Stimulated activated naive CD8-positive, alpha-beta T cell treated with anti-CD3 and anti-CD28 coated beads, Interleukin-15, amount 100 ng/mL, for 72 hours (primary cell): Measurements from ENCODE around the gene FAM3B.

Experiments used
- ATAC-seq: fragments of 150-1000 bp; cut with Tn5 transposase; 2 replicates; pipeline ENCODE4 v1.10.0; 2021; ENCODE audit warnings: mild to moderate bottlenecking, moderate library complexity
- DNase-seq, 2 donors: peaks; one replicate each; pipeline ENCODE4 v3.0.0; 2021 to 2022
- H3K27ac Mint-ChIP-seq, 2 donors: one replicate each; pipeline ENCODE4 v1.8.0; 2022; ENCODE audit warnings: mild to moderate bottlenecking in 2 of 2, mixed read lengths in 2 of 2, moderate library complexity in 2 of 2
- H3K27me3 Mint-ChIP-seq: one replicate; pipeline ENCODE4 v1.8.0; 2022; ENCODE audit warnings: mixed read lengths
- H3K4me1 Mint-ChIP-seq: one replicate; pipeline ENCODE4 v1.8.0; 2022; ENCODE audit warnings: mild to moderate bottlenecking, mixed read lengths
- H3K4me3 Mint-ChIP-seq, 2 donors: one replicate each; pipeline ENCODE4 v1.8.0; 2022; ENCODE audit warnings: mild to moderate bottlenecking in 2 of 2, mixed read lengths in 2 of 2, moderate library complexity in 1 of 2
- H3K9me3 Mint-ChIP-seq, 2 donors: one replicate each; pipeline ENCODE4 v1.8.0; 2022; ENCODE audit warnings: mixed read lengths in 2 of 2

Gene FAM3B, protein sequence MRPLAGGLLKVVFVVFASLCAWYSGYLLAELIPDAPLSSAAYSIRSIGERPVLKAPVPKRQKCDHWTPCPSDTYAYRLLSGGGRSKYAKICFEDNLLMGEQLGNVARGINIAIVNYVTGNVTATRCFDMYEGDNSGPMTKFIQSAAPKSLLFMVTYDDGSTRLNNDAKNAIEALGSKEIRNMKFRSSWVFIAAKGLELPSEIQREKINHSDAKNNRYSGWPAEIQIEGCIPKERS

DNA sequence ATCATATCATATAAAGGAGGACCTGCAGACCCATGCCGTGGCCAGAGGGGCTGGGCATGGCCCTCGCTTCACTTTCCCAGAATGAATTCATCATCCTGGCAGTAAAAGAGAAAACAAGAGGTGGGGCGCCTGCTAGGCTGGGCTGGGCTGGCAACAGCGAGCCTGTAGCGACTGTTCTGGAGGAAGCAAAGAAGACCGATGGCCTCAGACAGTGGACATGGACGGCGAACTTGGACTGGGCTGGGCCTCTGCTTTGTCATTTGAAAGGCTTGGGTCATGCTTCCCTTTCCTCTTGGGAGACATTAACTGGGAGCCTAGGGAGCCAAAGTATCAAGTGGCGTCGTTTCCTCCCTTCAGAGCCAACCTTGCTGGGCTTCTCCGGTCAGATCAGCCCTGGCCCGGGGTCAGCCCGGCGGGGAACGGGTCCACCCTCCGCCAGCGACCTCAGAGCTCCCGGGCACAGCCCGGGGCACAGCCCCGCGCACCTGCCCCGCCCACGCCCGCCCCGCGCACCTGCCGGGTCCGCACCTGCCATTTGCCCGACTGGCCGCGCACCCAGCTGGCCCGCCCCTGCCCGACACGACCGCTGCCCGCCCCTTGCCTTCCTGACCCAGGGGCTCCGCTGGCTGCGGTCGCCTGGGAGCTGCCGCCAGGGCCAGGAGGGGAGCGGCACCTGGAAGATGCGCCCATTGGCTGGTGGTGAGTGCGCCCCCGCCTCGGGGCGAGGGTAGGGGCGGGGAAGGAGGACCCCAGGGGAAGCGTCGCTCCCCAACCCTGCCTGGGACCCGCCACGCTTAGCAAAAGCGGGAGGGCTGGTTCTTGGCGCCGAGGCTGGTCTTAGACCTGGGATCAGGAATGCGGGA is at the start of gene FAM3B:
Gene FAM3B (plus strand): TSS at position 602 of the 863 bp plus-strand sequence. CDS start 79 bp downstream, at position 681.
- H3K4me1 Mint-ChIP-seq: peaks cover 14% of the 10 kb centered on the region
- ATAC-seq (peak; percentile 20), DNase-seq (no peak)
- H3K9me3 Mint-ChIP-seq: no peaks in the 10 kb centered on the region
- peaks cover 48% of the 10 kb centered on the region for H3K27me3 Mint-ChIP-seq
- peak within 1 kb of the TSS in 1 of 2 donors; percentile 42 for H3K4me3 Mint-ChIP-seq
- no peak within 1 kb of the TSS for H3K27ac Mint-ChIP-seq

DNA sequence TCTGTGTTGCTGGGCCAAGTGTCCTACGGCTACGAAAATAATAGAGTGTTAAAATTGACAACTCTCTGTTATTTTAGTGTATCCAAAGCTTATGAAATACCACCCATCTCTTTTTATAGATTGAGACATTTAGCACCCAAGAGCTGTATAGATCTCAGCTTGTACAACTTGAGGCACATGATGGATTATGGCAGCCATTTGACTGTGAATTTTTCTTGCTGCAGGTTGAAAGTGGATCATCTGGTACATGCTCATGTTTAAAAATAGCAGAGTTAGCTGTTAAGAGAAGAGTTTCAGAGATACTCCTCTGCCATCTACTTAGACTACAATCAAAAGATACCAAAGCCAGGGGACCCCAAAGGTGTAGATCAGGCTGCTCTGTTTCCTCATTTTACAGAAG is 49.3 kb upstream of the FAM3B start:
- peaks cover 5 to 20% of the 10 kb centered on the region in 2 donors for H3K9me3 Mint-ChIP-seq
- peaks cover 16% of the 10 kb centered on the region for H3K27me3 Mint-ChIP-seq
- no peak overlapping the region for H3K27ac Mint-ChIP-seq

DNA sequence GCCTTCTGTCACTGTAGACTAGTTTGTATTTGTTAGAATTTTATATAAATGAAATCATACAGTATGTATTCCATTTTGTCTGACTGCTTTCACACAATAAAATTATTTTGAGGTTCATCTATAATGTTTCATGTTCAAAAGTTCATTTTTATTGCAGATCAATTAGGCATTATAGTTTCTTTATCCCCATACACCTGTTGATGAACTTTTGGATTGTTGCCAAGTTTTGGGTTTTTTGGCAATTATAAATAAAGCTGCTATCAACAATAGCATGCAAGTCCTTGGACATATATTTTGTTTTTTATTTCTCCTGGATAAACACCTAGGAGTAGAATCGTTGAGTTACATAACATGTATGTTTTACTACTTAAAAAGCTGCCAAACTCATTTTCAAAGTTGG is 47.1 kb upstream of the FAM3B start:
- peaks cover 10% of the 10 kb centered on the region for H3K27me3 Mint-ChIP-seq
- no peak overlapping the region for H3K27ac Mint-ChIP-seq
- H3K9me3 Mint-ChIP-seq: peaks cover 11 to 25% of the 10 kb centered on the region in 2 donors
- no peaks in the 10 kb centered on the region for H3K4me1 Mint-ChIP-seq
- DNase-seq (no peak), ATAC-seq (no peak)
- H3K4me3 Mint-ChIP-seq: no peak overlapping the region

More for the DNA sequence above, 49.3 kb upstream of the FAM3B start:
- ATAC-seq (no peak), DNase-seq (no peak)
- no peaks in the 10 kb centered on the region for H3K4me1 Mint-ChIP-seq
- no peak overlapping the region for H3K4me3 Mint-ChIP-seq

DNA sequence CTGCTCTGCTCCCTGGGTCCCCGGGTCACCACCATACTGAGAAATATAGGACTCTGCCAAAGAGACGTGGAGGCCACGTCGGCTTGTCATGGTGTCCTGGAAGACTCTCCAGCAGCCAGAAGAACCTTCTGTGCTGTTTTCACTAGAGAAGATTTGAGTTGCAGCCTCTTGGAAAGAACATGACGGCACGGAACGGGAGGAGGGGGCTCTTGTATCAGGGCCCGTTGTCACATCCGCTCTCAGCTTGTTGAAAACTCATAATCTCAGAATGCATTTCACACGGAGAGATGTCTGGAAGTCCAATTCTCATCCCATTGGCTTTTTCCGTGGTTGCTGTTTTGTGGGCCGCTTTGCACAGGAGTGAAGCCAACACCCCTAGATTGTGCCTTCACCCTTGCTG is 39.4 kb upstream of the FAM3B start:
- no peak for ATAC-seq
- peaks cover 28% of the 10 kb centered on the region for H3K27me3 Mint-ChIP-seq
- H3K9me3 Mint-ChIP-seq: peaks cover 8 to 15% of the 10 kb centered on the region in 2 donors
- no peak for DNase-seq
- no peaks in the 10 kb centered on the region for H3K4me1 Mint-ChIP-seq
- no peak overlapping the region for H3K27ac Mint-ChIP-seq
- H3K4me3 Mint-ChIP-seq: no peak overlapping the region

DNA sequence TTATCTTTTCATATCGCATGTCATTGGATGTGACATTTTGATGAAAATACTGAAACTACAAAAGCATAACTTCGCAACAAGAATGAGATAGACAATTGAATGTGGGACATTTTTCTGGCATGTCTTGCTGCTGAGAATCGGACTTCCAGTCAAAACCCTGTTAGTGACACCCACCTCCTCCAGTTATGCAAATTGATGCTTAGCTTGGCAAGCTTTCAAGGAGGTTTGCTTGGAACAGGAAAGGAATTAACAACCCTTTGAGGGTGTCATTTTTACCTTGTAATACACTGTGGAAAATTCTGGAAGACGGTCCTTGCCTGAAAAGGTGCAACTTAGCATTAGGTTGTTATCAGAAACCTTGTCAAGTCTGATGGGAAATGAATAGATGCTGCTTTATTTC is 38.8 kb upstream of the FAM3B start:
- peaks cover 33% of the 10 kb centered on the region for H3K27me3 Mint-ChIP-seq
- DNase-seq: no peak

DNA sequence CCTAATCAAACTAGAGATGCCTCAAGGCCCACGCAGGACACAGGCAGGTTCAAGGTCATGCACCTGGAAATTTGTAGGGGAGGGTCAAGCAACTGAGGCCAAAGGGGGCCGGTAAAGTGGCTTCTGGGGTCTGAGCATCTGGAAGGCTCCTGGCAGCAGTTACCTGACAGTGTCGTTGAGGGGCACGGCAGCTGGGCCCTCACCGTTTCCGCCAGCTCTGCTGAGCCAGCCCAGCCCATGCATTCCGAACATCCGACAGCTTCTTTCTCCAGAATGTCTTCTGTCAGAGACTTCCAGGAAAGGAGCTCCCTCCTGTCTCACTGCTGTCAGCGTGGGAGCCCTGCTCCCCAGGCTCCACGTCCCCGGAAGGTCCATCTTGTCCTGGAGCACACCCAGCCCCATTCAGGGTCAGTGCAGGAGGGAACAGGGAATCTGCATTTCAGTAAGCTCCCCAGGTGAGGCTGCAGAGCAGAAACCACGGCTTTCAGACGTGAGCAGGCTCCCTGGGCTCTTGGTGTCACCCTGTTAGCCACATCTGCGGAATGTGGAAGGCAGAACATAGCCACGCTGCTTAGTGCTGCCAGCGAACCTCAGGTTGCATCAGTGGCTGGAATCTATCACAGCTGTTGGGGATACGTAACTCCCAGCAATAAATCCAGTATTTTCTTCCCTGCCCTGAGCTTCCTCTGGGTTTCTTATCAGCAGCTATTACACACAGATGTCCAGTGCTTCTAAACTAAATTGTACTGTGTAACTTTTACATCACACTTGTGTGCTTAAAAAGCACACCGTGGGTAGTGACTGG is 36.3 kb upstream of the FAM3B start:
- H3K27ac Mint-ChIP-seq: no peak overlapping the region
- no peak for ATAC-seq
- DNase-seq: no peak
- H3K27me3 Mint-ChIP-seq: peaks cover 30% of the 10 kb centered on the region
- H3K4me3 Mint-ChIP-seq: no peak overlapping the region
- H3K9me3 Mint-ChIP-seq: no peaks in the 10 kb centered on the region
- no peaks in the 10 kb centered on the region for H3K4me1 Mint-ChIP-seq

More for the DNA sequence above, 38.8 kb upstream of the FAM3B start:
- H3K9me3 Mint-ChIP-seq: peaks cover 2 to 8% of the 10 kb centered on the region in 2 donors
- H3K27ac Mint-ChIP-seq: no peak overlapping the region
- ATAC-seq: no peak
- no peaks in the 10 kb centered on the region for H3K4me1 Mint-ChIP-seq
- no peak overlapping the region for H3K4me3 Mint-ChIP-seq

DNA sequence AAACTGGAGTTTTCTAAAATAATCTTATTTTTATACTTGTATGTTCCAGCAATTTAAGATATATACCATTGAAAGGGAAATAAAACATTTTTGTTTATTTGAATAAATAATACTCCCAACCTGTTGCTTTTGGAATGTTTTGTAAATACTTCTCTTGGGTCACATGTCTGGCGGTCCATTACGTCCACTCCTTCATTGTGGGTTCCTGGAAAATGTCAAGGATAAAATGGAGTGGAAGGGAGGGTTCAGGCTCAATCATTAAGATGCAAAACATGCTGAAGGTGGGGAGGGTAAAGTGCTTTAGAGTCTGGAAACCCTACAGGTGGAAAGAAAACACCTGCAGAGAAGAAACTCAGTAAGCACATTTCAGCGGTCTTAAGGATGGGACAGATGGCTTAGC is 34.2 kb upstream of the FAM3B start:
- Mint-ChIP-seq H3K4me1 (no peaks in the 10 kb centered on the region), H3K27ac (no peak overlapping the region), H3K27me3 (peaks cover 30% of the 10 kb centered on the region), H3K4me3 (no peak overlapping the region), H3K9me3 (no peaks in the 10 kb centered on the region)
- ATAC-seq (no peak), DNase-seq (no peak)

DNA sequence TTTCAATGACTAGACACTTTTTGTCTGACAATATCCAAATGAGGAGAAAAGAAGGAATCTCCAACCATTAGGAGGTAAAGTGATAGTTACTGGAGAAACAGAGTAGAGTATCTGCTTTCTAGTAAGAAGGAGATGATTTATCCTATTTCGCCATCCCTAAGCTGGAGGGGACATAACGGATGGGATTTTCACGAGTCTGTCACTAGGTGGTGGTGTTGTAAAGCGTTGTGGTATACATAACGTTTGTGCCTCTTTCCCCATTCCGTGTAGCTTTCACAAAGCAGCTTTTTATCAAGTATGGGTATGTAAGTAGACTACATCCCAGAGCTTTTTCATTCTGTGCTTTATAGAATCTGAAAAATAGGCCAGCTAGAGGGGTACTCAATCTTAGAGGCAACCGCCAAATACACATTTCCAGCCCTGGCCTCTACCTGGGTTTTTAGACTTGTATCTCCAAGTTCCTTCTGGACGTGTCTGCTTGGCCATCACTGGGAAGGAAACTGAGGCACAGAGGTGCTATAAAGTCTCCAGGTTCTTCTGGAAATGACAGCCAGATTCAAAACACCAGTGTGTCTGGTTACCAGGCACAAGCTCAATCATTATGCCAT is 33.3 kb upstream of the FAM3B start:
- Mint-ChIP-seq H3K27me3 (peaks cover 30% of the 10 kb centered on the region), H3K4me3 (no peak overlapping the region), H3K27ac (no peak overlapping the region), H3K4me1 (no peaks in the 10 kb centered on the region), H3K9me3 (no peaks in the 10 kb centered on the region)
- DNase-seq: peak; percentile 35 to 50
- ATAC-seq: peak; percentile 94

DNA sequence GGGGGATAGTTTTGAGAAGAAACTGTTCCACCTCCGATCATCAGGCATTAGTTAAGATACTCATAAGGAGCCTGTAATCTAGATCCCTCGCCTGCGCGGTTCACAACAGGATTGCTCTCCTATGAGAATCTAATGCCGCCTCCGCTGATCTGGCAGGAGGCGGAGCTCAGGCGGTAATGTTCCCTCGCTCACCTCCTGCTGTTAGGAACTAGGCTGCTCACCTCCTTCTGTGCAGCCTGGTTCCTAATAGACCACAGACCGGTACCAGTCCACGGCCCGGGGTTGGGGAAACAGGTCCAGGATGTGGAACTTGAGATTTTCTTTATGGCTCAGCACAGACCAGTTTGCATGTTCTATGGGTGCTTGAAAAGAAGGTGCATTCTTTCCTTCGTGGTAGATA is 27.2 kb upstream of the FAM3B start:
- peaks cover 10% of the 10 kb centered on the region for H3K27me3 Mint-ChIP-seq
- DNase-seq (no peak), ATAC-seq (no peak)
- no peak overlapping the region for H3K4me3 Mint-ChIP-seq
- H3K4me1 Mint-ChIP-seq: no peaks in the 10 kb centered on the region
- H3K9me3 Mint-ChIP-seq: no peaks in the 10 kb centered on the region
- no peak overlapping the region for H3K27ac Mint-ChIP-seq

DNA sequence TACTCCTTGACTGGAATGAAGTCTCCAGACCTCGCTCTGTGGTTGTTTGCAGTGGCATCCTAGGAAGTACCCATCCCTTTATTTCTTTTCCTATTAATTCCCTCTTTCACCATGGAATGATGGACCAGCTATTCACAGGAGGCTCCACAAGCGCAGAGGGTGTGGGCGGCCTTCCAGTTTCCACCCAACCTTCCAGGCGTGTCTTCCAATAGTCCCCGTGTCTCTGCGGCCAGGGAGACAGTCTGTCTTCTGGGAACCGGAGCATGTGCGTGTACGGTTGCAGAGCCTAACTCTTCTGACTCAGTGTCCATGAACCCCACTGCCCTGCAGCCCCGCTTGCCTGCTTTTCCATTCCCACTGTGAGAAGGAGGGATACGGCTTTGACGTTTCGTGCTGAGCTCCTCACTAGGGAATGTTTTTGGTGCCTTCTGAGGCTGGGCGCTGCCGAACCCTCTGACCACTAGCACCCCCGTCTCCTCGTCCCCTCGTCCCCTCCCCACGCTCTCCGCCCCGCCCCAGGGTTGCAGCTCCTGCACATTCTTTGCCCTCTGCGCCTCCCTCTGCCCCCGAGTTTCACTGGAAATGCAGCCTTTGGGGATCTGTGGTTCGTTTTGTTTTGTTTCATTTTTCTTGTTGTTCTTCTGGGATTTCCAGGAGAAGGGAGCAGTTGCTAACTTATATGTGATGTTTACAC is 26.3 kb upstream of the FAM3B start:
- no peak overlapping the region for H3K27ac Mint-ChIP-seq
- no peak for DNase-seq

DNA sequence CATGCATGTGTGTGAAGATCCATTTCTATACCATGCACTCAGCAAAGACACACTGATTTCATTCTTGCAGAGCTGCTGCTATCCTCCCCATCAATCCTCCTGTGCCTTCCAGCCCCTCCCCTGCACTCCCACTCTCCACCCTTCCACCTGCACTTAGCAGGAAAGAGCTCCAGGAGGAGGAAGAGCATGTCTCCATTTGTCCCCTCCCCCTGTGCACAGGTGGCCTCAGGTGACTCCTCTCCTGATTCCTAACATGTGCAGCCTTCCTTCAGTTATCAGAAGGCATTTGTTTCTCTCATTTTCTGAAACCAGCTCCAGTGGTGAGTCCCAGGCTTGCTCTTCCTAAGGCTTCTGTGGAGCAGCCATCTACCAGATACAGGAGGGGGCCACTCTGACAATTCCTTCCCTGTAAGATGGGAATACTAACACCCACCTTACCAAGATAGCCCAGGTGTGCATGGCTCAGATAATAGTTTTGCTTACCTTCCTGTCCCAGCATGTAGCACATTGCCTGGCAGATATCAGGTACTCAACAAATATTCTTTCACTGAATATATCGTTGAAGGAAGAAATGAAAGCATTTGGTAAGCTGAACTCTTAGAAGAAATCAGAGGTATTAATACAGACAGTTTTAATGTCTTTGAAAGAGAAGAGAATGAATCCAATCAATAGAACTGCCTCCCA is 21.9 kb upstream of the FAM3B start:
- Mint-ChIP-seq H3K27ac (no peak overlapping the region), H3K4me1 (no peaks in the 10 kb centered on the region), H3K9me3 (peaks cover 0 to 5% of the 10 kb centered on the region in 2 donors), H3K4me3 (no peak overlapping the region), H3K27me3 (peaks cover 34% of the 10 kb centered on the region)
- ATAC-seq (no peak), DNase-seq (no peak)

More for the DNA sequence above, 26.3 kb upstream of the FAM3B start:
- ATAC-seq: no peak
- H3K4me3 Mint-ChIP-seq: no peak overlapping the region
- H3K4me1 Mint-ChIP-seq: no peaks in the 10 kb centered on the region
- peaks cover 18% of the 10 kb centered on the region for H3K27me3 Mint-ChIP-seq
- no peaks in the 10 kb centered on the region for H3K9me3 Mint-ChIP-seq

DNA sequence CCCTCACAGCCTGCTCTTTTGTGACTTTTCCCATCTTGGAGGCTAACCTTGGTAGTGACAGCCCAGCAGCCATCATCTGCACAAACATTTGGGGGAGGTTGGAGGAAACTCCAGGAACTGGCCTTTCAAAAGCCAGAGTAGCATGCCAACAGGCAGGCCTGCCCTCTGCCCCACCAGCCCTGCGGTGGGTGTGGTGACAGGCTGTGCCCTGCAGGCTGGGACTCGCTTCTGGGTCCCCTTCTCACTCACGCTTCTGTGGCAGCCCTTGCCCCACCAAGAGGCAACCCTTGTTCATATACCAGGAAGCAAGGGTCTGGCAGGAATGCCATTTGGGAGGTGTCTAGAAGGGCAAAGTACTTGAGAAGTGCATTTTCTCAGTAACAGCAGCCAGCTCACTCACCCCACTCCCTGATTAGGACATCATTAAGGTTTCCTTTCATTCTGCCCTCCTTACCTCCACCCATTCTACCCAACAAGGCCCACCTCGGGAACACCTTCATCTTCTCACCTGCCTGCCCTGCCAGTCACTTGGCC is 20.8 kb upstream of the FAM3B start:
- Mint-ChIP-seq H3K4me1 (no peaks in the 10 kb centered on the region), H3K27me3 (peaks cover 34% of the 10 kb centered on the region), H3K27ac (no peak overlapping the region), H3K9me3 (peaks cover 0 to 5% of the 10 kb centered on the region in 2 donors), H3K4me3 (no peak overlapping the region)
- DNase-seq: no peak
- no peak for ATAC-seq

DNA sequence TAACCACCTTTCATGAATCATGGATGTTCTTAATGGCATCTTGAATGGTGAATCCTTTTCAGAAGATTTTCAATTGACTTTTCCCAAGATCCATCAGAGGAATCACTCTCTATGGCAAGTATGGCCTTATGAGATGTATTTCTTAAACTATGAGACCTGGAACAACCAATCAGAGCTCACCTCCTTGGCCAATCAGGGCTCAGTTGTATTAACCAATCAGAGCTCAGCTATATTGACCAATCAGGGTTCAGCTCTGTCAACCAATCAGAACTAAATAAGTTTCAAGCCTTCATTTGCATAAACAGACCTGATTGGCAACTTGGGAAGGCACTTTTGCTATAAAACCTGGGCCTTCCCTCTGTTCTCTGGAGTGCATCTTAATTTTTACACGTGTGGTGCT is 13.6 kb upstream of the FAM3B start:
- ATAC-seq: no peak
- Mint-ChIP-seq H3K4me1 (no peaks in the 10 kb centered on the region), H3K9me3 (no peaks in the 10 kb centered on the region), H3K27me3 (peaks cover 6% of the 10 kb centered on the region), H3K4me3 (no peak overlapping the region), H3K27ac (no peak overlapping the region)
- DNase-seq: no peak

DNA sequence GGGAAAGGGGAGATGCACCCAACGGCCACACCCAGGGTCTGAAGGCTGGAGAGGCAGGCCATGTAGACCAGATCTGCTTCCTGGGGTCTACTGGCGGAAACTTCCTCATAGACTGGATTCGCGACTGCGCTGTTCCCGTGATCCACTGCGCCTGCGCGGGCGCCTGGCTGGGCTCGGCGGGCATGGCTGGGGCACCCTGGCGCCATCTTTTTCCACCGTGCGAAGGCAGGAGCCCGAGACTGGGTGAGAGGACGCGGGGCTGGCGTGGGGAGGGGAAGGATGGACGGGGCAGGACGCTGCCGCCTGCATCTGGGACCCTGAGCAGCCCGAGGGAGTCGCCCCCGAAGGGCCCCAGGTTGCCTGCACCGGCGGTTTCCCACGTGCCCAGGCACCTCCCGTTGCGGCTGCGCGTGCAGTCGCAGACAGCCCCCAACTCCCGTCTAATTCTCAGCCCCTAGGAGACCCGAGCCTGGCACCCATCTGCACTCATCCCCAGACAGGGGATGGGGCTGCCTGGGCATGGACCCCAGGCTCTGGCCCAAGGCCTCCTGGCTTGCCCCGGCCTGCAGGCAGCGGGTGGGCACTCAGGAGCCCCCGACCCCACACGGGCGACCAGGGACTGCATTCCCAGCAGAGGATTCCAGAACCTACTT is 12.4 kb upstream of the FAM3B start:
- Mint-ChIP-seq H3K4me3 (no peak overlapping the region), H3K9me3 (no peaks in the 10 kb centered on the region), H3K4me1 (no peaks in the 10 kb centered on the region), H3K27me3 (no peaks in the 10 kb centered on the region), H3K27ac (peak overlapping the region in 1 of 2 donors; percentile 57)
- peak; percentile 35 for ATAC-seq
- no peak for DNase-seq
